ENCODE results near the gene TET2.
A peak's percentile ranks its signal among the peaks of the same experiment; 100 is the strongest.

Gene TET2

DNA sequence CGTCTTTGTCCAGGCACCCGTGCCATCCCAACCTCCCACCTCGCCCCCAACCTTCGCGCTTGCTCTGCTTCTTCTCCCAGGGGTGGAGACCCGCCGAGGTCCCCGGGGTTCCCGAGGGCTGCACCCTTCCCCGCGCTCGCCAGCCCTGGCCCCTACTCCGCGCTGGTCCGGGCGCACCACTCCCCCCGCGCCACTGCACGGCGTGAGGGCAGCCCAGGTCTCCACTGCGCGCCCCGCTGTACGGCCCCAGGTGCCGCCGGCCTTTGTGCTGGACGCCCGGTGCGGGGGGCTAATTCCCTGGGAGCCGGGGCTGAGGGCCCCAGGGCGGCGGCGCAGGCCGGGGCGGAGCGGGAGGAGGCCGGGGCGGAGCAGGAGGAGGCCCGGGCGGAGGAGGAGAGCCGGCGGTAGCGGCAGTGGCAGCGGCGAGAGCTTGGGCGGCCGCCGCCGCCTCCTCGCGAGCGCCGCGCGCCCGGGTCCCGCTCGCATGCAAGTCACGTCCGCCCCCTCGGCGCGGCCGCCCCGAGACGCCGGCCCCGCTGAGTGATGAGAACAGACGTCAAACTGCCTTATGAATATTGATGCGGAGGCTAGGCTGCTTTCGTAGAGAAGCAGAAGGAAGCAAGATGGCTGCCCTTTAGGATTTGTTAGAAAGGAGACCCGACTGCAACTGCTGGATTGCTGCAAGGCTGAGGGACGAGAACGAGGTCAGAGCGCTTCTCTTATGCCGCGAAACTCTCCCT lies at the start of gene TET2:
TSS of gene TET2 (plus strand) at position 601 of the 740 bp plus-strand sequence. CDS start 87,067 bp downstream, outside the sequence.
- no peak for FAIRE-seq

DNA sequence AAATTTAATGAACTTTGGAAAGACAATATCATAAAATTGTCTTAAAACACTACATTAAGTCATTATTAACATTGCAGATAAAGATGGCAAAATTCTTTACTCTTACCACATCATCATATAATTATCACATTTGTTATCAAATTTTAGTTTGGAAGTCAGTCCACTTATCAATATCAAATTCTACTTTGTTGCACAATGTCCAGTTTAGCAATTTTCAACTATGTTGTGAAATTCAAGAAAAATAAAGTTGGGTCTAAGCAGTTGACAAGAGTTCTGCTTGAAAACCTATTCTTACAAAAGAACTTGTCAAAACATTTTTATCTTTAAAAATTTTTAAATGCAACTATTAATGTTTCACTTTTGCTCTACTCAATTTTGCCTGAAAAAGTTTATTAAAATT lies 44.7 kb upstream of the TET2 start:
- no peak for FAIRE-seq

DNA sequence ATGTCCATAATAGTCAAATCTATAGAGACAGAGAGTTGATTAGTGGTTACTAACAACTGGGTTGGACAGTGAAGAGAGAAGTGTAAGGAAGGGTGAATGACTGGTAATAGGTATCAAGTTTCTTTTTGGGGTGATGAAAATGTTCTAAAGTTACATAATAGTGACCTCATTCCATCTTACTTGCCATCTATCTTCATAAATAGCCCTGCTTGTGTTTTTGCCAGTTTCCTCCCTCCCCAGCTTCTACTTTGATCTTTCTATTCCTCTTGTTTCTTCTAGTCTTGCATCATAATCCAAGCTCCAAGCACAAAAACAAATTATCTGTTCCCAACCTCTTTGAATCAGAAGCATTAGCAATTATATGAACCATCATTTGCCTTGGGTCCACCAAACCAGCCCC lies 40.2 kb upstream of the TET2 start:
- no peak for FAIRE-seq

DNA sequence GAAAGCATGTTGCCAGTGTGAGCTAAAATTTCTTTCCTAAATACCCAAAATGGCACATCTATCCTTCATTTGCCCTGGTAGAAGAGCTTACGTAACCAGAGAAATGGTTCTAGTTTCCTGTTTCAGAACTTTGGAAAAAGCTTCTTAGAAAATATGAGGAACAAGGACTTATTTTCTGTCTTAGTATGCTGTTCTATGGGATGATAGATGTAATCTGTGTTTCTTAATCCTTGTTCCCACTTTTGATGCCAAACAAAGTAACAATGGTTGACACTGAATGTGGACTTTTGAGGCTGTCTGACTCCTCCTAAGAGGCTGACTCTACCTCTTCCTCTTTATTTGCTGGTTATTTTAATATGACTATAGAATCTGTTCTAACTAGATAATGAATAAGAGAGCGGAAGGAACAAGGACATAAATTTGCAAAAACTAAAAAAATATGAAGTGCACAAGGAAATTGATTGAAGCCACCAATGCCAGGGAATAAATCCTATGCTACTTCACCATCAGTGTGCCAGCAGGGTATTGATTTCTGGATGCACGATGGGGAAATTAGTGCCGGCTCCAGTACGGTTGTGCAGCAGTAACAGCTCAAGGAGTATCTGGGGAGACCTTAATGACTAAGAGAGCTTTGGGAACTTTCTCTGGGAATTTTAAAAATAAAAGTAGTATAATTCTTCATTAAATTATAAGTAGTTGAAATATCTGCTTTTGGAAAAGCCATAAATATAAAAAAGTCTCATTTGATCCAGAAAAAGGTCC lies 39.4 kb upstream of the TET2 start:
- no peak for FAIRE-seq

DNA sequence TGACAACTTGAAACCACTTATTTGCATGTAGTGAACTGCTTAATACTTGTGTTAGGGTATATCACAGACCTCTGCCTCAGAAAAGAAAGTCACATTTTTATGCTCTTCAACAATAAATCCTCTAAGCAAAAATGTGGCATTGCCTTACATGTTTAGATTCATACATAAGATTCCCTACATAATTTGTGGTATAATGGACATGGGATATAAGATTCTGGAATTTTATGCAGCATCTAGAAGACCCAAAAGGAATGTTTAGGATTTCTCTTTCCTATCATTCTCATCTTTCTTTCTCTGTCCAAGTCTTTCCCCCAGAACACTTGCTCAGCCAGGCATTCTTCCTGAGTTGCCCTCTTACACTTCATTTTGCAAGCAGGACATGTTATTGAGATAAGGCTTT lies 37.7 kb upstream of the TET2 start:
- no peak for FAIRE-seq

DNA sequence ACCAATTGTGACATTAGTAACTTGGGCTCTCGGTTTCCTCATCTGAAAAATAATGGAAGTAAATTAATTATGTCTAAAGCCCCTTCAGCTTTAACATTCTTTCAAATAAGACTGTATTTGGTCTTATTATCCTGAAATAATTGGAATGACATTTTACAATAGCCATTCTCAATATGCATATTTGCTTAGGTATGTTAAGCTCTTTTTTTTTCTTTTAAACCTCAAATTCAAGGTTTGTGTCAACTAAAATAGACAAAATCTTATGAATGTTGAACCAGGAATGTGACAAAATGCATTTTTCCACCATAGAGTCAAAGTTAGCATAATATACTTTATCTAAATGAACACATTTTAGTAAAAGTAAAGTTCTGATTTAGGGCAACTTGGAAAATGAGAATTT lies 34.4 kb upstream of the TET2 start:
- FAIRE-seq: no peak

DNA sequence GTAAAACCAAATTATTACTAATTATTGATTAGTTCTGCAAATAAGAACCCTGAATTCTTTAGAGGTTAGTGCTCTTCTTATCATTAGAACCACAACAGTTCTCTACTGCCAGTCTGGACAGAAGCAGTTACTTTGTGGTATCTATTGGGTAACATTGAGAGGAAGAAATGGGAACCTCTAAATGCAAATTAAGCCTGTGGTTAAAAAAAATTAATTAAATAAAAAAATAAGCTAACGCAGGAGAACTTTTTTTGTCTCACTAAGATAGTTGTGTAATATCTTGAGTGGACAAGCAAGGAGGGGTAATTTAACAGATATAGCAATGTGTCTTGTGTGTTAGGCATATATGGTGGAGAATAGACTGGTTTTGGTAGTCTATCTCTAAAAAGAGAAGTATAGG lies 32.9 kb upstream of the TET2 start:
- no peak for FAIRE-seq

DNA sequence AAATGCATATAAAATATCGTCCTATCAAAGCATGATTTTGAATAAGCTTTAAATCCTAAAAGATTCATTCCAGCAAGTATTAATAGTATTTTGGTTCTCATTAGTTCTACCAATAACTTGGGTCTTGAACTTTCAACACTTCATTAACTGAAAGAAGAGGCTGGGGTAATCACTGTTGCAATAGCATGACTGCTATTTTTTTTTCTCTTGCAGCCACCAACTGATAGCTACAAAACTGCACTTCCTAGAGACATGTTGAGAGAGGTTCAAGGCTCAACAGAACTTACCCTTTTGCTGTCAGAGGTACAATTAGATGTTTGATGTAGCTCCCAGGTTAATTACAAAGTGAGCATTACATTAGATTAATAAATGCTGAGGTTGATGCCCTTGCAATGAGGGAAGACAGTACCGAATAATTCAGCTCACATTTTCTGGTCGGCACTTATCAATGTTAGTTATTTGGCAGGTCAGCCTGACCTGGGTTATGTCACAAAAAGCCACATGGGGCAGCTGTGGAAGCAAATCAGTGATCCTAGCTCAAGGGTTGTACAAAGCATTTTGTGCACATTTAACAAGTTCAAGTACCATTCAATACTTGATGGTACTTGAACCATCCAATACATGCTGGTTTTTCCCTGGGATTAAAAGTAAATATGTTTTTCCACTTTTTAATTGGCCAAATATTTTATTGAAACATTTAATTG lies 29.9 kb upstream of the TET2 start:
- no peak for FAIRE-seq

DNA sequence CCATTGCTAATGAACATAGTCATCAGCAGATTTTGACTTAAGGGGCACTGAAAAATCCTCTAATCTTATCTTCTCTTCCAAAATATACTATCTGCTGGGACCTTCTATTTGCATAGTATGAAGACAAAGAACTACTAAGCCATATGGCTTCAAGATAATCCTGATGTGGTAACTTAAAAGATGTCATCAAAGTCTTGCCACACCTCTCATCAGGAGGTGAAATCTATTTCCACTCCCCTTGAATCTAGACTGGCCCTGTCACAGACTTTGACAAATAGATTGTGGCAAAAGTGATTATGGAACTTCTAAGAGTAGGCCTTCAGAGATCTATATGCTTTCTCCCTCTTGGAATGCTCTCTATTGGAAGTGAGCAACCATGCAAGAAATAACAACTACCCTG lies 27.3 kb upstream of the TET2 start:
- no peak for FAIRE-seq

DNA sequence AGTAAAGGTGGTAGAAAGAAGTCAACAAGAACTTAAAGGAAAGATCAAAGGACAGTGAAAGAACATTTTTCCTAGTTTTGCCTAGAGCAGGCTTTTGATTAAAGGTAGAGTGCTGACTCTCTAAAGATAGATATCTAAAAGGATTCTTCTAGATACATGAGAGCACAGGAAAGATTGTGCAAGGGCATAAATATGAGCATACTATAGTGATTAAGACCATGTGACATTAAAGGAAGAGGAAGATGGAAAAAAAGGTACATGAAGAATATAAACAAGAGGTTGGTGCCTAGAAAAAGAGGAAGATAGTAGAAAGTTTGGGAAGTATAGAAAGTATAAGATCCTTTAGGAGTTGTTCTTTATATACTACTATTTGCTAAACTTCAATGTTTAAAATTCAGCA lies 26.1 kb upstream of the TET2 start:
- no peak for FAIRE-seq

DNA sequence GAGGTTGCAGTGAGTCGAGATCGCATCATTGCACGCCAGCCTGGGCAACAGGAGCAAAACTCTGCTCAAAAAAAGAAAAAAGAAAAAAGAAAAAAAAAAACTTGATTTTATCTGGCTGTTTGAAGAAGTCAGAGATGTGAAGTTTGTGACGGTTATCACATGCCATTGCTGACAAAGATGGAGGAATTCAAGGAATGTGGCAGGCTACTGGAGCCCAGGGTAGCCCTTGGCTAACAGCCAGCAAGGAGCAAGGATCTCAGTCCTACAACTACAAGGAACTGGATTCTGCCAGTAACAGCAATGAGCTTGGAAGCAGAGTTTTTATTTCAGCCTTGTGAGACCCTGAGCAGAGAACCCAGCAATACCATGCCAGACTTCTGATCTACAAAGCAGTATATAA lies 24.3 kb upstream of the TET2 start:
- FAIRE-seq: no peak

DNA sequence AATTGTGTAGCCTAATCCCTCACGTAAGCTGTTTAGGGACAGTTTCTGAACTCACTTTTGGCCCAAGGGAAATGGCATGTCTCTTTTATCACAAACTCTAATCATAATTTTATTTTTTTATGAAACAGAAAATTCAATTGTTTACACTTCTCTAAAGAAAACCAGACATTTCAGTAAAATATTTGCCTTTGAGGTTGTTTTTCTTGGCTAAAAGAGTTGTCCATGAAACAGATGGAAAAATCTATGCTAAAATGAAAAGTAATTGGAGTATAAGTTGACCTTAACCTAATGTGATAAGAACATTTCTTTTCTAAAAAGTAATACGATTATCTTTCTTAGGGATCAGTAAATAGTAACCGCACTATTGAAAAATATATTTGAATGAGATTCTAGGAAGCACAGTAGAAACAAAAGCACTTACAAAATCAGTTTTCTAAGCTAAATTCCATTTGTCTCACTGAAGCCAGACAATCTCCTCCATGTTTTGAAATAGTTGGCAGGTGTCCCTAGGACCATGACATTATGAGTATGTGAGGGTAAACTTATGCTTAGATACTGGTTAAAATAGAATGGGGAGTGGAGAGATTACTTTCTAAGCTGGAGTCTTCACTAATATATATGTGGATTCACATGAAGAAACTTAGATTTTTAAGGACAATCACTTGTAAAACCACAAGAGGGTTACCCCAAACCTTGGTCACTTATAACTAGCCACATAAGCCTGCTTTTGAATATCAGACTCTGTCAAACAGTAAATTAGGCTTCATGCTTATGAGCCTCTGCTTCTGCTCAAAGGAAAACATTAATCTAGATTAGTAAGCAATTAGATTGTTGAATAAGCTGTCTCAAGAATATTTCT lies 20.1 kb upstream of the TET2 start:
- peak; percentile 99 for FAIRE-seq

DNA sequence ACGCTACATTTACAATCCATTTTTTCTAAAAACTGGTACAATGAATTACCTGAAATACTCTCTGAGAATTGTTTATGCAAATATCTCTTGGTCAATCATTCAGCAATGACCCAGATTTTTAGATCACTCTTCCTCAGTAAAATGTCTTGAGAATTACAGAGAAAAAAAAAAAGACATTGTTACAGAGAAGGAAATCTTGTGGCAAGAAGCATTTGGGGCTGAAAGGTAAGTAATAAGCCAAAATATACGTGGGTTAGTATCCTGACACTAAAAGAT lies 19.6 kb upstream of the TET2 start:
- FAIRE-seq: no peak

DNA sequence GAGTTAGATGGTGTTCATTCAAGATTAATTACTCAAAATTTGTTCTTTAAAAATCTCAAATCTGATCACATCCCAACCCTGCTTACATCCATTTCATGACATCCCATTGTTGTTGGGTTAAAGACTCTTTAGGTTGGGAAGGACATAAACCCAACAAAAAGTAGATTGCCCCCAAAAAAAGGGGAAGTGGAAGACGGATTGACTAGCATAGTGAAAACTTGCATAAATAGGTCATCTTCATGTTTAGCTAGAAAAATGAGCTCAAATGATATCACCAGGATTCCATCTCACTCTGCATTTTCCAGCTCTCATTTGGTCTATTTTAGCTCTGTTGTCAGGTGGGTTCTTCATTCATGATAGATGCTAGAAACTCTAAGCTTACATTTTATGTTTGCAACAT lies 18.5 kb upstream of the TET2 start:
- FAIRE-seq: no peak

DNA sequence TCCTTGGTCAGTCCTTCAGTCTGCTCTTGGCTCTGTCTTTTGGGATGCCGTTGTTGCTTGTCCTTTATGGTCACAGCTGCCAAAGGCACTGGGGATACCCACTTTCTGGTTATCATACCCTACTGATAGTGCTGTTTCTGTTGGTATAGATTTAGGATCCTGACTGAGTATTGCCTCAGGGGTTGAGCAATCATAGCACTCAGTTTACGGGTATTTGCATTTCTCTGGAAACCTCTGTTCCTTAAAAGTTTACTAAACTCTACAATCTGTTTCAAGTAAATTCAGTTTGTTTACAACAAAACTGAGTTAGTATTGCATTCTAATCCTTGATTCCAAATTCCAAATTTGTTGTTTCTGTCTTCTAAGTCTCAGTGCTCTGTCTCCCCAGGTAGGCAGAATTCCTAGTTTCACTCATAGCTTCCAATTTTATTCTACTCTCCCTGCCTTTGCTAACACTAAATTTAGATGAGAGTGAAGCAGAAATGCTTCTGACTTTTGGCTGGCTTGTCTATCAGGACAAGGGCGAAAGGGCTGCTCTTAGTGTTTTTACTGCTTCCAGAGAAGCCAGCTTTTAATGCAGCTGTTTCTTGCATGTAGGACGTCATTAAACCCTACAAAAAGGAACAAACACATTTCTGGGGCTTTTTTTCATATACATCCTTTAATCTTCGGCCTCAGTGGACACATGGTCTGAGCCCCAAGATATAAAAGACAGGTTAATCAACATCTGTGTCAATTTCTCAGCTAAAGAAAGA lies 17.2 kb upstream of the TET2 start:
- no peak for FAIRE-seq

DNA sequence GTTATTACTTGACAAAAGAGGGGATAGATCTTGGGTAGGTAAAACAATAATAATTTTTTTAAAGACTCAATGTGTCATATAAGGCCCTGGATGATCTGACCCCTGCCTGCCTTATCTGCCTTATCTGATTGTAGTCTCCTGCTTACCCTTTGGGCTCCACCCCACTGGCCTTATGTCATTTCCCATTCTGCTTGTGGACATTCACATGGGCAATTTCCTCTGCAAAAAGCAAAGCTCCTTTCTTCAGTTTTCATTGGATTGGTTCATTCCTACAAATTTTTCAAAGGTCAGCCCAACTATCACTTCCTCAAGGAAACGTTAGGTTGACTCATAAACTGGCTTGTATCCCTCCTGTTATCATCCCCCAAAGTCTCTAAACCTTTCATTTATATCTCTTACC lies 15.7 kb upstream of the TET2 start:
- no peak for FAIRE-seq

DNA sequence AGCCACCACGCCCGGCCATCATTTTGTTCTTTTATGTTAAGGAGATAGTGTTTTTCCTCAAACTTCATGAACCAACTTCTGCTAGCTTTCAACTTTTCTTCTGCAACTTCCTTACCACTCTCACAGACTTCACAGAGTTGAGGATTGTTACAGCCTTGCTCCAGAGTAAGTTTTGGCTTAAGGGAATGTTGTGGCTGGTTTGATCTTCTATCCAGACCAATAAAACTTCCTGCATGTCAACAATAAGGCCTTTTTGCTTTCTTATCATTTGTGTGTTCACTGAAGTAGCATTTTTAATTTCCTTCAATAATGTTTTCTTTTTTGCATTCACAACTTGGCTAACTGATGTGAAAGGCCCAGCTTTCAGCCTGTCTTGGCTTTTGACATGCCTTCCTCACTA lies 12.7 kb upstream of the TET2 start:
- no peak for FAIRE-seq

DNA sequence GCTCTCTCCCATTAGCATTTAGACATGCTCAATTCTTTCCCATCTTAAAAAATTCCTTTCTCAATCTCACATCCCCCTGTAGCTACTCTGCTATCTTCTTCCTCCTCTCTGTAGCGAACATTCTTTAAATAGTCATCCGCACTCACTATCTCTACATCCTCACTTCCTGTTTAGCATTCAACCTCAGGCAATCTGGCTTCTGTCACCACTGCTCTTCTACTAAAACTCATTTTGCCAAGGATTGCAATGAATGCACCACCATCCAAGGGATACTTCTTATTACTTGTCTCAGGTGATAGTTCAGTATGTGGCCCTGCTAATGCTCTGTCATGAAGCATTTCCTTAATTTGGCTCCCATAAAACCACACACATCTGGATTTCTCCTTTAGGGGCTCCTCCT lies 10.9 kb upstream of the TET2 start:
- FAIRE-seq: no peak

DNA sequence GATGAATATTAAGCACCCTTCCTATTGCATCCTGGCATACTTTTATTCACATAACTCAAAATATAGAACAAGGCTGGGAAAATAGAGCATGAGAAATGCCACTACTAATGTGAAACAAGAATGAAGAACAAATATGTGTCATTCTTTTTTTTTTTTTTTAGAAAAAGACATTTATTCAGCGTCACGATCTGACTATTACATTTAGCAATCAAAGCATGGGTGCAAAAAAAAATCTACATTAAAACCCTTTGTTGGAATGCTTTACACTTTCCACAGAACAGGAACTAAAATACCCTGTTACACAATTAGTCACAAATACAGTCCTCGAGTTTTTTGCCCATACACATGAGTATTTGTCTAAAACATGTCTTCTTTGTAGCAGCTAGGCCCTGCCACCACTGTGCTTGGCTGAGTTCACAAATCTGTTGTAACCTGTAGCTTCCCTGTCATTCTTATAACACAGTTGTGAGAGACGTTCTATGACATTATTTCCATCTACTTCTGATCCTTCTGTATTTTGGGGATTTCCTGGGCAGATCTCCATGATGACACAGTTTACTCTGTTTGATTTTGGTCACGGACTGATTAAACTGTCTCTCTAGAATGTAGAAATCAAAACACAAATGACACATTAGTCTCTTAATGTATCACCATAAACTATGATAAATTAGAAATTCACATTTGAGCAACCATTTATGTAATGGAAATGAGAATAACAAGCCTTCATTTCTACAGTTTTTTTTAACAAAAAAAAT lies 9.4 kb upstream of the TET2 start:
- no peak for FAIRE-seq

DNA sequence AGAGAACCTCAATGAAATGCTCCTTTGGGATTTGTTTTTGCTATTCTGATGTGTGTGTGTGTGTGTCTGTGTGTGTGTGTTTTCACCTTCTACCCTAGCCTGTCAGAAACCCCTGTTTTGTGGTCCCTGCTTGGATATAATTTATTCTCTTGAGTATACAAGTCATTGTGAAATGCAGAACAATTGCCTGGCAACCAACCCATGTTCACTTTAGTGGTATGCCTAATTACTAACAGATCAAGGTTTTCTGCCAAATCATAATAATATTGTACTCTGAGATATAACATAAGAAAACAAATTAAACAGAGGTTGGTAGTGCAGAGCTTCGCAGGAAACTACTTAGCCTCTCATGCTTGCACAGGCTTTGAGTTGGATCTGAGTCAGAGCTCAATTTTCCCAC lies 7.0 kb upstream of the TET2 start:
- no peak for FAIRE-seq

DNA sequence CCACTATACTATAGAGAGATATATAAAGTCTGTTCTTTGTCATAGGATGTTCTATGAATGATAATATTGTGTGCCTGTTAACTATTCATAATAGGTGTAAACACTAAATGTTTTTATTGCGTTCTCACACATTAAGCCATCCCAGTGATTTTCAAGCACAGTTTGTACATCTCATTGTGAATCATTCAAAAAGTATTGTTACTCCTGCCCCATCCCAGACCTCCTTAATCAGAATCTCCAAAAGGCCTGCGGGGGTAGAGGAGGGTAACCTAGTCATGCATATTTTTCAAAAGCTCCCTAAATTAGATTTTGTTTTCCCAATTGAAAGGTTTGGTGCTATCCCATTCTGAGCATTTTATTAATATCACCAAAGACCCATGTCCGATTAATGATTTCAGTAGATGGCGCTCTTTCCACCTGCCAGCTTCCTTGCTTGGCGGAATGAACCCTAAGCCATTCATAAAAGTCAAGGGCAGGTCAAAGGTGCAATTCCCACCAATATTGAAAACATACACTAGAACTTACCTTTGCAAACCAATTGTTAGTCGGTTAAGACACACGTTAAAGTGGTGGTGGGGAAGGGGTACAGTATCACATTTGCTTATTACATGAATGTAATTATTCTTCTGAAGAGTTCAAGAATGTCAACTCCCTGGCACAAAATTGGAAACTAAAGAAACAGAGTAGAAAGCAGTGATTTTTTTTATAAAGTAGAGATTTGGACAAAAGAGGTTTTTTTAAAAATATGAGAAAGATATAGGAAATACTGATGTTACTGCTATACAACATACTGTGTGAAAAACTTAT lies 5.8 kb upstream of the TET2 start:
- no peak for FAIRE-seq

Data from endometrium (tissue), 2 donors.